ENCODE data around the gene RSAD1.
A peak's percentile ranks its signal among the peaks of the same experiment; 100 is the strongest.
"Not testable (repeated sequence)": the region's sequence is repeated elsewhere in the genome, so short reads cannot be mapped to it uniquely, and the experiment has no call there.

RSAD1 gene

GRCh38 chr17:50474523-50474922, 4.1 kb upstream of the RSAD1 start:
- no peak for DNase-seq

GRCh38 chr17:50475362-50475761, 3.3 kb upstream of the RSAD1 start:
- DNase-seq: no peak

GRCh38 chr17:50475775-50476544, 2.7 kb upstream of the RSAD1 start:
- DNase-seq: not testable (repeated sequence)

GRCh38 chr17:50476545-50477315, 1.9 kb upstream of the RSAD1 start:
- DNase-seq: no peak

- DNase-seq: no peak
These were observed 684 bp upstream of the RSAD1 start for GRCh38 chr17:50477976-50478375.

GRCh38 chr17:50479522-50480141, 972 bp downstream of the RSAD1 start:
- peak; percentile 79 for DNase-seq

GRCh38 chr17:50480142-50480764, 1.6 kb downstream of the RSAD1 start:
- no peak for DNase-seq

GRCh38 chr17:50480854-50481490, 2.3 kb downstream of the RSAD1 start:
- DNase-seq: peak; percentile 44

- DNase-seq: no peak
These were observed 3.0 kb downstream of the RSAD1 start for GRCh38 chr17:50481648-50482047.

GRCh38 chr17:50482110-50482509, 3.5 kb downstream of the RSAD1 start:
- DNase-seq: no peak

- DNase-seq: peak; percentile 95
These were observed 3.9 kb downstream of the RSAD1 start for GRCh38 chr17:50482516-50482915.

- DNase-seq: no peak
These were observed 4.6 kb downstream of the RSAD1 start for GRCh38 chr17:50483266-50483665.

GRCh38 chr17:50484386-50485155, 5.9 kb downstream of the RSAD1 start:
- no peak for DNase-seq

GRCh38 chr17:50487213-50488096, 8.8 kb downstream of the RSAD1 start:
- DNase-seq: no peak

- DNase-seq: no peak
These were observed 10.2 kb downstream of the RSAD1 start for GRCh38 chr17:50488880-50489279.

- peak; percentile 40 for DNase-seq
These were observed 12.8 kb downstream of the RSAD1 start for GRCh38 chr17:50491505-50491904.

GRCh38 chr17:50492214-50492613, 13.6 kb downstream of the RSAD1 start:
- no peak for DNase-seq

GRCh38 chr17:50493744-50494143, 15.1 kb downstream of the RSAD1 start:
- no peak for DNase-seq

GRCh38 chr17:50495217-50495823, 16.7 kb downstream of the RSAD1 start:
- DNase-seq: no peak

- no peak for DNase-seq
These were observed 17.3 kb downstream of the RSAD1 start for GRCh38 chr17:50495918-50496317.
